Vagina (tissue), 2 donors: ENCODE measurements around the gene PARP11.

Experiments used
- POLR2A ChIP-seq, 2 donors: fragments of 450-650 bp; IDR thresholded peaks; one replicate each; pipeline ENCODE4 v1.6.1; 2017; ENCODE audit warnings: antibody characterized with exemption in 2 of 2, mild to moderate bottlenecking in 2 of 2, moderate library complexity in 2 of 2
- TF ChIP-seq, protein P1 (sequence below), 3 experiments: fragments of 450-650 bp in 2 of 3; fragments of 200-600 bp in 1 of 3; sonication (generic) in 1 of 3; IDR thresholded peaks; one replicate each; pipeline ENCODE4 v1.5.1; 2017 to 2019; ENCODE audit warnings: antibody characterized with exemption in 3 of 3, mild to moderate bottlenecking in 2 of 3, moderate library complexity in 2 of 3

DNA sequence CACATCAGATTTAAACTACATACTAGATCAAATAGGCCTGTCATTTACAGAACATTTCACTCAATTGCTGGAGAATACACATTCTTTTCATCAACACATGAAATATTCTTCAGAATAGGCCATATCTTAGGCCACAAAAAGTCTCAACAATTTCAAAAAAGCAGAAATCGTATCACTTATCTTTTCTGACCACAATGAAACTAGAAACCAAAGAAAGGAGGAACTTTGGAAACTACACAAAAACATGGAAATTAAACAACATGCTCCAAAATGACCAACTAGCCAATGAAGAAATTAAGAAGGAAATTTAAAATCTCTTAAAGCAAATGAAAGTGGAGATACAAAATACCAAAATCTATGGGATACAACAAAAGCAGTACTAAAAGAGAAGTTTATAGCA is 35.1 kb downstream of the PARP11 start:
- no peak for TF ChIP-seq POLR2A (IDR thresholded peaks at IDR 0.05)
- TF ChIP-seq, protein P1, sequence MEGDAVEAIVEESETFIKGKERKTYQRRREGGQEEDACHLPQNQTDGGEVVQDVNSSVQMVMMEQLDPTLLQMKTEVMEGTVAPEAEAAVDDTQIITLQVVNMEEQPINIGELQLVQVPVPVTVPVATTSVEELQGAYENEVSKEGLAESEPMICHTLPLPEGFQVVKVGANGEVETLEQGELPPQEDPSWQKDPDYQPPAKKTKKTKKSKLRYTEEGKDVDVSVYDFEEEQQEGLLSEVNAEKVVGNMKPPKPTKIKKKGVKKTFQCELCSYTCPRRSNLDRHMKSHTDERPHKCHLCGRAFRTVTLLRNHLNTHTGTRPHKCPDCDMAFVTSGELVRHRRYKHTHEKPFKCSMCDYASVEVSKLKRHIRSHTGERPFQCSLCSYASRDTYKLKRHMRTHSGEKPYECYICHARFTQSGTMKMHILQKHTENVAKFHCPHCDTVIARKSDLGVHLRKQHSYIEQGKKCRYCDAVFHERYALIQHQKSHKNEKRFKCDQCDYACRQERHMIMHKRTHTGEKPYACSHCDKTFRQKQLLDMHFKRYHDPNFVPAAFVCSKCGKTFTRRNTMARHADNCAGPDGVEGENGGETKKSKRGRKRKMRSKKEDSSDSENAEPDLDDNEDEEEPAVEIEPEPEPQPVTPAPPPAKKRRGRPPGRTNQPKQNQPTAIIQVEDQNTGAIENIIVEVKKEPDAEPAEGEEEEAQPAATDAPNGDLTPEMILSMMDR (IDR thresholded peaks at IDR 0.05): no peak
